ENCODE results near the gene TOMM20.
"Not testable (repeated sequence)": the region's sequence is repeated elsewhere in the genome, so short reads cannot be mapped to it uniquely, and the experiment has no call there.

TOMM20 gene

DNA sequence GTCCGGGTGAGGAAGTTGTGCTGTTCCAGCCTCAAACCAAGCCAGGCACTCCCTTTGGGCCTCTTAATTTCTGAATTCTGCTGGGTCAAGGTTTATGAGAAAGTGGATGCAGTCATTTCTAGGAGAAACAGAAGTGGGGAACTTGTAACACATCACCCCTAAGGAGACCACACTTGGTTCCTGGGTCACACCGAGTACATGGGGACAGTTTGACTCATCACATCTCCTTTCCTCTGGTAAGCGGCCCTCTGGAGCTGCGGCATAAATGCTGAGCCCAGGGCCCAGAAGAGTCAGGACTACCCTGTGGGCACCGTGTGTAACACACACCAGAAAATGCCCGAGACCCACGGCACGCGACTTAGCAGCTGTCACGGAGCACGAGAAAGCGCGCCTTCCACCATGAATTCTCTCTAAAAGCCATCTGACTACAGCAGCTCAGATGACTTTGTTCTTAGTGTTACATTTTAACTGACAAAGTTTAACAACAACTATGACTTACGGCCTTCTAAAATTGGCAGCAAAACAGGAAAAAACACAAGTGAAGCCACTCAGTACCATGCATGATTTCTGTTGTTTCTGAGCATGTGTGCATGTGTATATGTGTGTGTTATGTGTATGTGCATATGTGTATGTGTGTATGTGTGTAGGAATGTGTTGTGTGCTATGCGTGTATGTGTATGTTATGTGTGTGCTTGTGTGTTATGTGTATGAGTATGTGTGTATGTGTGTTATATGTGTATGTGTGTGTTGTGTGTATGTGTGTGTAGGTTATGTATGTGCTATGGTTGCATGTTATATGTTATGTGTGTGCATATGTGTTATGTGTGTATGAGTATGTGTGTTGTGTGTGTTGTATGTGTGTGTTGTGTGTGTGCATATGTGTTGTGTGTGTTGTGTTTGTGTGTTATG is 50.8 kb downstream of the TOMM20 start:
- no peak for DNase-seq

DNA sequence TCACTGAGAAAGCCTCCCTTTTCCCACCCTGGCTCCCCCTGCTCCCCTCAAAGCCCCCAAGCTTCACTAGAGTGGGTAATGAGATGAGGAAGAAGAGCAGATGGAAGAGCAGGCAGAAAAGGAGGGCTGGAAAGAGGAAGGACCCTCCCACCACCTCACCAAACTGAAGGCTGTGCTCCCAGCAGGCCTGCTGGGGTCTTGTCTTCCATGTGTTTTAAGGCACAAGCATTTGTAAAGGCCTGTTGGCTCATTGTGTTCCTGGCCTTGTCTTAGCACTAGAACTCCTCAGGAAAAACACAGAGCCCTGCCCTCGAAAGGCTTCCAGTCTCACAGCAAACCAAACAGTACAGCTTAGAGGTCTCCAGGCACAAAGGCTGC is 51.5 kb downstream of the TOMM20 start:
- DNase-seq: no peak

DNA sequence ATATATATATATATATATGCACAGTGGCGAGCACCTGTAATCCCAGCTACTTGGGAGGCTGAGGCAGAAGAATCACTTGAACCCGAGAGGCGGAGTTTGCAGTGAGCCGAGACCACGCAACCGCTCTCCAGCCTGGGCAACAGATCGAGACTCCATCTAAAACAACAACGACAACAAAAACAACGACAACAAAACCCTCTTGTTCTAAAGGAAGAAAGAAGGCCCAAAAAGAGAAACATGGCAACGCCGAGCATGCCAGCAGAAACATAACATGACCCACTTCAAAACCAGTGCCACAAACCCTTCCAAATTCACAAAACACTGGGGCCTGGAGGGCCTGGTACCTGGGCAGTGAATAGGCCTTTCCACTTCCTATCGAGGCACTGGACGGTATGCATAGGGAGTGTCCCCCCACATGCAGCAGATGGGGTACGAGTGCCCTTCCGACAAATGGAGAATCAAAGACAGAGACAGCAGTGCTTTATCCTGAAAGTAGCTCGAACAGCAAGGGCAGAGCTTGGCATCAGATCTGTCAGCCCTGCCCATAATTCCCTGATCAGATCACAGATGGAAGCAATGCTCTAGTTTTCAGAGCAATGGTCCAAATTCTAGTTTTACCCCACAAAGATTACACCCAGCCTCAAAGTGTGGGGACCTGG is 52.0 kb downstream of the TOMM20 start:
- no peak for DNase-seq

- no peak for DNase-seq
Measured at GRCh38 chr1:235075777-235076308, 52.8 kb downstream of the TOMM20 start.

DNA sequence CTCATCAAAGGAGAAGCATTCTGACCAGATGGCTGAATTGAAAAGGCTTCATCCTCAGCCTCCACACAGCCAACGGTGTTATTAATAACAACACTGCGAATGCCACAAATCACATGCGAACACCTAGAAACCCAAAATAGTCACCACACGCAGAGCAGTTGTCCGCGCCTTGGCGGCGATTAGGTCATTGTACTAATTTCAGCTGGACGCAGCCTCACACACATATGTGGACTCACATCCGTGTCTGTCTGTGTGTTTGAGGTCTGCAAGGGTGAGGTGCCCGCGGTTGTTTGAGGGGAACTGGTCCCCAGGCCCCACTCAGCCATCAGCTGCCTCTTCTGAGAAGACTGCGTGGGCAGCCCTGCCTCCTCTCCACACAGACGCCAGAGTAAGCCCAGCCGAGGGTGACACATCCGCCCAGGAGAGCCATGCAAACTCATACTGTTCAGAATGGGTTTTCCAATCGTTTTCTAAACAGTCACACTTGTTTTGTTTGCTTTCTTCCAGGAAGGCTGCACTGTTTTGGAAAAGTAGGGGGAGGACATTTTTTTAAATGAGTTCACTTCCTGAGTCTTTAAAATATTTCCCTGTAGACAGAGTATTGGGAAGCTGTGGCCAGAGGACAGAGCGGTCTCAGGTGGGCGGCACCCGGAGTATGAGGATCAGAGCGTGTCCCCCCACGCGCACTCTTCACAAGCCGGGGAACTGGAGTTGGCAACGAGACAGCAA is 53.4 kb downstream of the TOMM20 start:
- DNase-seq: peak; percentile 97

DNA sequence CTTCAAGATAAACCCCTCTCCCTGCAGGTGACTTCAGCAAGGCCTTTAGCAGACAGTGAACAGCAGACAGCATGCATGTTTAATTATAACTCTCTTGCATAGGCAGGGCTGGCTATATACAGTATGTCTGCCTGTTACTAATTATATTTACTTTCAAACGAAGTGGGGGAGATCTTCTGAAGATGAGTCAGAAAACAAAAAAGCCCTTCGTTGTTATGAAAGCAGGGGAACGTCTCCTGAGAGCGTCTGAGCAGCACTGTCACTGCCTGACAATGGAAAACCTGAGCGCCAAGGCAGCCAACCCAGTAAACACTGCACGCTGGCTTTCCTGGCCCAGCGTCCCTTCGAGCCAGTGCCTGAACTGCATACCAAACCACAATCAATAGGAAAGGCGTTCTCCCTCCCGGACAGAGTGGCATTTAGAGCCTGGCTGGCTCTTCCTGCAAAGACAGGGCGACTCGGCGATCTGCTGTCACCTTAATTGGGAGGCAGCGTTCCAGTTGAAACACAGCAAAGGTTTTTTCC is 54.1 kb downstream of the TOMM20 start:
- DNase-seq: peak; percentile 95

GRCh38 chr1:235073968-235074522 is 54.6 kb downstream of the TOMM20 start:
- DNase-seq: no peak

GRCh38 chr1:235073331-235073967 is 55.2 kb downstream of the TOMM20 start:
- DNase-seq: no peak

- DNase-seq: not testable (repeated sequence)
Measured at GRCh38 chr1:235072577-235072976, 56.1 kb downstream of the TOMM20 start.

DNA sequence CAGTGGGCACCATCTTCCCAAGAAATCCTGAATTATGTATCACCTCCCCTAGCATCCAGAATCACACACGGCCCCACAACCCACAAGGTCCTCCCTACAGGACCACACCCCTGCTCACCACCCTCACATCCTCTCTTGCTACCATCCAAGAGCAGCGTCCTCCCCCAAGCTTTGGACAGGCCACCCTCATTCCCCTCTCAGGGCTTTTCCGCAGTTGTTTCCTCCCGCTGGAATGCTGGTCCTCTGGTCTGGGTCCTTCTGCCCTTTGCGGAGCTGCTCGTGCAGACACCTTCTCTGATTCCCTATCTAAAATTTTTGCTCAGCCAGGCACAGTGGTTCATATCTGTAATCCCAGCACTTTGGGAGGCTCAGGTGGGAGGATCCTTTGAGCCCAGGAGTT is 56.5 kb downstream of the TOMM20 start:
- DNase-seq: no peak

DNA sequence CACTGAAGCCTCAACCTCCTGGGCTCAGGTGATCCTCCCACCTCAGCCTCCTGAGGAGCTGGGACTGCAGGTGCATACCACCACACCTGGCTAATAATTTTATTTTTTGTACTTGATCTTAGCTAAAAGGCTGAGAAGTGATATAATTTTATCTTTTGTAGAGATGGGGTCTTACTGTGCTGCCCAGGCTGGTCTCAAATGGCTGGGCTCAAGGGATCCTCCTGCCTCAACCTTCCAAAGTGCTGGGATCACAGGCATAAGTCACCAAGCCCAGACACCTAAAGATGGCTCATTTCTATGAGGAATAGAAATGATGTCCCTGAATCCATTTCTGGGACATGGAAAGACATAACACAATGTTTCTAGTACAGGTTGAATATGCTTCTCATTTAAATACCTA is 57.8 kb downstream of the TOMM20 start:
- no peak for DNase-seq

- peak; percentile 94 for DNase-seq
Measured at GRCh38 chr1:235069577-235070563, 58.8 kb downstream of the TOMM20 start.

- no peak for DNase-seq
Measured at GRCh38 chr1:235069176-235069575, 59.5 kb downstream of the TOMM20 start.

- peak; percentile 55 for DNase-seq
Measured at GRCh38 chr1:235068158-235069121, 60.2 kb downstream of the TOMM20 start.

GRCh38 chr1:235067396-235068157 is 61.1 kb downstream of the TOMM20 start:
- peak; percentile 100 for DNase-seq

- no peak for DNase-seq
Measured at GRCh38 chr1:235063068-235063765, 65.4 kb downstream of the TOMM20 start.

GRCh38 chr1:235060607-235061470 is 67.8 kb downstream of the TOMM20 start:
- no peak for DNase-seq
